HCT116 (cell line): ENCODE data around the gene CD44. TPM values are rescaled to one million over a fixed set of nuclear protein-coding genes. Genes with fewer than 3 reads are reported as not detected.

Source experiments
- ATAC-seq: fragments of 200-7000 bp; cut with Tn5 transposase; 2 replicates; pipeline ENCODE4 v1.9.1; 2020; ENCODE audit warnings: mild to moderate bottlenecking, moderate library complexity
- BruUV-seq: library from RNA; stranded (reverse); fragments of 400-500 nt; replicated peaks from 2 replicates; lab custom pipeline; 2021; lab: Mats Ljungman, UMichigan
- CTCF ChIA-PET: fragments of 300-600 bp; sonication (Branson Sonifier 250); formaldehyde crosslinking; loops from one replicate; lab custom pipeline; 2021; ENCODE audit warnings: antibody characterized with exemption; lab: Charles Lee
- POLR2A ChIA-PET: fragments of 300-600, 350-600 bp; sonication (Branson Sonifier 250); formaldehyde crosslinking; loops from one replicate; lab custom pipeline; 2021; ENCODE audit warnings: antibody characterized with exemption; lab: Charles Lee
- RAD21 ChIA-PET, 2 experiments: fragments of 300-600 bp; sonication (Branson Sonifier 250); formaldehyde crosslinking; loops; one replicate each; lab custom pipeline; 2023; ENCODE audit warnings: low total read pairs in 2 of 2; ENCODE audit not compliant: uncharacterized antibody in 2 of 2, unreplicated experiment in 2 of 2, low non-redundant PET in 1 of 2; lab: Charles Lee
- DNase-seq: peaks from one replicate; pipeline ENCODE4 v3.0.0-alpha.2; 2010; ENCODE audit warnings: low read depth, low spot score
- H2AFZ ChIP-seq: fragments of 200-600 bp; shearing (Covaris generic), sonication (generic); 2 replicates; pipeline ENCODE4 v1.6.1; 2017; ENCODE audit warnings: low read depth, mixed run types, mixed read lengths, antibody characterized with exemption, low read length; ENCODE audit not compliant: poor library complexity, severe bottlenecking
- H3K27ac ChIP-seq: 2 replicates; pipeline ENCODE4 v1.5.1; 2012; ENCODE audit warnings: low read depth, low read length
- H3K27me3 ChIP-seq: fragments of 200-600 bp; sonication (generic); 2 replicates; pipeline ENCODE4 v1.6.1; 2016; ENCODE audit warnings: mixed run types, low read length, mixed read lengths; ENCODE audit not compliant: insufficient read depth
- H3K36me3 ChIP-seq, 2 experiments: fragments of 200-500 bp in 1 of 2; fragments of 200-600 bp in 1 of 2; sonication (Bioruptor generic) in 1 of 2; sonication (generic) in 1 of 2; 2 replicates each; pipeline versions ENCODE4 v1.5.1 to v1.6.1; 2014 to 2016; ENCODE audit warnings: low read length in 2 of 2, inconsistent platforms in 1 of 2, mixed read lengths in 1 of 2, mixed run types in 1 of 2; ENCODE audit not compliant: insufficient read depth in 2 of 2, control insufficient read depth in 1 of 2
- H3K4me1 ChIP-seq, 2 experiments: fragments of 200-600 bp in 1 of 2; sonication (generic) in 1 of 2; 2 replicates each; pipeline versions ENCODE4 v1.5.1 to v1.6.1; 2012 to 2017; ENCODE audit warnings: low read length in 2 of 2, inconsistent platforms in 1 of 2, mild to moderate bottlenecking in 1 of 2, mixed read lengths in 1 of 2, mixed run types in 1 of 2, moderate library complexity in 1 of 2; ENCODE audit not compliant: insufficient read depth in 2 of 2, control insufficient read depth in 1 of 2
- H3K4me2 ChIP-seq: fragments of 200-600 bp; sonication (generic); 2 replicates; pipeline ENCODE4 v1.6.1; 2017; ENCODE audit warnings: mixed run types, low read length, mixed read lengths
- H3K4me3 ChIP-seq, 2 experiments: fragments of 200-600 bp in 1 of 2; sonication (generic) in 1 of 2; replicated peaks in 1 of 2; 2 replicates each; pipeline ENCODE4 v1.5.1; 2011 to 2016; ENCODE audit warnings: low read length in 2 of 2, control low read depth in 1 of 2, low read depth in 1 of 2, mild to moderate bottlenecking in 1 of 2, mixed read lengths in 1 of 2, mixed run types in 1 of 2
- H3K79me2 ChIP-seq: fragments of 200-600 bp; sonication (generic); 2 replicates; pipeline ENCODE4 v1.6.1; 2017; ENCODE audit warnings: mild to moderate bottlenecking, mixed run types, low read length, moderate library complexity, mixed read lengths; ENCODE audit not compliant: insufficient read depth
- H3K9ac ChIP-seq: fragments of 200-600 bp; sonication (generic); 2 replicates; pipeline ENCODE4 v1.6.1; 2016; ENCODE audit warnings: low read length, mixed read lengths
- H3K9me2 ChIP-seq: fragments of 200-600 bp; sonication (generic), shearing (Covaris generic); 2 replicates; pipeline ENCODE4 v1.6.1; 2017; ENCODE audit warnings: mixed run types, mild to moderate bottlenecking, moderate library complexity; ENCODE audit not compliant: insufficient read depth
- H3K9me3 ChIP-seq, 2 experiments: fragments of 200-500 bp in 1 of 2; fragments of 200-600 bp in 1 of 2; sonication (Bioruptor generic) in 1 of 2; sonication (generic) in 1 of 2; 2 replicates each; pipeline ENCODE4 v1.6.1; 2014 to 2017; ENCODE audit warnings: low read length in 2 of 2, mixed read lengths in 2 of 2, inconsistent platforms in 1 of 2, low read depth in 1 of 2, mild to moderate bottlenecking in 1 of 2, mixed run types in 1 of 2, moderate library complexity in 1 of 2; ENCODE audit not compliant: control insufficient read depth in 1 of 2, insufficient read depth in 1 of 2
- H4K20me1 ChIP-seq: fragments of 200-600 bp; sonication (generic), shearing (Covaris generic); 2 replicates; pipeline ENCODE4 v1.6.1; 2017; ENCODE audit warnings: mixed run types, mild to moderate bottlenecking, moderate library complexity; ENCODE audit not compliant: insufficient read depth
- CBX3 ChIP-seq: IDR thresholded peaks from 2 replicates; pipeline ENCODE4 v1.6.1; 2012; ENCODE audit warnings: low read depth
- ELF1 ChIP-seq: IDR thresholded peaks from 2 replicates; pipeline ENCODE4 v1.6.1; 2012; ENCODE audit warnings: low read depth, borderline replicate concordance
- EZH2 ChIP-seq: fragments of 200-600 bp; sonication (generic); IDR thresholded peaks from 2 replicates; pipeline ENCODE4 v1.6.1; 2017; ENCODE audit warnings: antibody characterized with exemption, mixed run types
- EZH2phosphoT487 ChIP-seq: fragments of 200-600 bp; IDR thresholded peaks from 2 replicates; pipeline ENCODE4 v1.6.1; 2018; ENCODE audit warnings: antibody characterized with exemption, borderline replicate concordance
- FOSL1 ChIP-seq: IDR thresholded peaks from 2 replicates; pipeline ENCODE4 v1.6.1; 2012; ENCODE audit warnings: low read depth
- SIN3A ChIP-seq: IDR thresholded peaks from 2 replicates; pipeline ENCODE4 v1.6.1; 2012; ENCODE audit warnings: low read depth
- SP1 ChIP-seq: IDR thresholded peaks from 2 replicates; pipeline ENCODE4 v1.6.1; 2012; ENCODE audit warnings: low read depth
- TCF7L2 ChIP-seq: IDR thresholded peaks from 2 replicates; pipeline ENCODE4 v1.7.0; 2011; ENCODE audit warnings: borderline replicate concordance, inconsistent platforms; ENCODE audit not compliant: insufficient read depth, insufficient read length; ENCODE audit errors: extremely low read depth
- YY1 ChIP-seq: IDR thresholded peaks from 2 replicates; pipeline ENCODE4 v1.6.1; 2011; ENCODE audit warnings: low read length, low read depth, moderate library complexity, mild to moderate bottlenecking; ENCODE audit not compliant: insufficient replicate concordance; ENCODE audit errors: extremely low read depth
- ZNF274 ChIP-seq: fragments of 200-500 bp; sonication (Bioruptor generic); IDR thresholded peaks from 2 replicates; pipeline ENCODE4 v1.6.1; 2014; ENCODE audit warnings: mild to moderate bottlenecking, low read depth, low read length, inconsistent platforms
- intact Hi-C: fragments of 100-400 bp; cut with micrococcal nuclease; formaldehyde crosslinking; loops from 2 replicates; pipeline ENCODE4 v1.10.0; 2022
- total RNA-seq: library from RNA; stranded (reverse); gene quantifications from one replicate; pipeline ENCODE4 v1.2.1, GENCODE V29; 2021; ENCODE audit not compliant: unreplicated experiment
- TF ChIP-seq, protein P1 (sequence below): IDR thresholded peaks from 2 replicates; pipeline ENCODE4 v1.6.1; 2012
- TF ChIP-seq, protein P2 (sequence below): IDR thresholded peaks from 2 replicates; pipeline ENCODE4 v1.6.1; 2011; ENCODE audit warnings: mild to moderate bottlenecking, low read length, moderate library complexity; ENCODE audit not compliant: insufficient replicate concordance; ENCODE audit errors: extremely low read depth

The CD44 gene
- total RNA-seq, 1 experiment from 2014 or later: 742 TPM

DNA sequence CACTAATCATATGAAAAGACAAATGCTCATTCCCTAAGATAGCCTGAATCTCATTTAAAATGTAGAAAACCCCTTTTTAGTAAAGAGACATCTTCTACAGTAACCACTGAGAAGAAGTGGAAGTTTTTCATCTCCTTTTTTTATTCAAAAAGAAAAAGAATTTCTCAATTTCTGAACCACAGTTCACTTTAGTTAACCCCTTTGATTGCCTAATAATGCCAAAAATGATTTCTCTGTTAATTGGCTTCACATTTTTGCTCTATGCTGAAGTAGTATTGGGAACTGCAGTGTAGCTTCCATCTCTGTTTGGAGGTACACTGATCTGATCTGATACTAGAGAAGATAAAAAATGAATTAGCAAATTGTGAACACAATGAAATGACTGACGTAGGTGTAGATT lies 58.3 kb downstream of the CD44 start:
- H3K27me3 ChIP-seq: no peaks in the 10 kb centered on the region
- no peak overlapping the region for H3K4me2 ChIP-seq
- no peaks in the 10 kb centered on the region for H3K9me2 ChIP-seq
- DNase-seq: no peak
- POLR2A ChIA-PET: no interaction called here
- no peaks in the 10 kb centered on the region for H3K4me1 ChIP-seq
- H3K27ac ChIP-seq: no peak overlapping the region
- no peak for TF ChIP-seq ELF1
- no peak for TF ChIP-seq YY1
- TF ChIP-seq ZNF274: no peak
- no peak for TF ChIP-seq SIN3A
- no peak for TF ChIP-seq TCF7L2
- TF ChIP-seq EZH2: no peak
- TF ChIP-seq, protein P1, sequence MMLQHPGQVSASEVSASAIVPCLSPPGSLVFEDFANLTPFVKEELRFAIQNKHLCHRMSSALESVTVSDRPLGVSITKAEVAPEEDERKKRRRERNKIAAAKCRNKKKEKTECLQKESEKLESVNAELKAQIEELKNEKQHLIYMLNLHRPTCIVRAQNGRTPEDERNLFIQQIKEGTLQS: no peak
- TF ChIP-seq CBX3: no peak
- TF ChIP-seq SP1: no peak
- TF ChIP-seq, protein P2, sequence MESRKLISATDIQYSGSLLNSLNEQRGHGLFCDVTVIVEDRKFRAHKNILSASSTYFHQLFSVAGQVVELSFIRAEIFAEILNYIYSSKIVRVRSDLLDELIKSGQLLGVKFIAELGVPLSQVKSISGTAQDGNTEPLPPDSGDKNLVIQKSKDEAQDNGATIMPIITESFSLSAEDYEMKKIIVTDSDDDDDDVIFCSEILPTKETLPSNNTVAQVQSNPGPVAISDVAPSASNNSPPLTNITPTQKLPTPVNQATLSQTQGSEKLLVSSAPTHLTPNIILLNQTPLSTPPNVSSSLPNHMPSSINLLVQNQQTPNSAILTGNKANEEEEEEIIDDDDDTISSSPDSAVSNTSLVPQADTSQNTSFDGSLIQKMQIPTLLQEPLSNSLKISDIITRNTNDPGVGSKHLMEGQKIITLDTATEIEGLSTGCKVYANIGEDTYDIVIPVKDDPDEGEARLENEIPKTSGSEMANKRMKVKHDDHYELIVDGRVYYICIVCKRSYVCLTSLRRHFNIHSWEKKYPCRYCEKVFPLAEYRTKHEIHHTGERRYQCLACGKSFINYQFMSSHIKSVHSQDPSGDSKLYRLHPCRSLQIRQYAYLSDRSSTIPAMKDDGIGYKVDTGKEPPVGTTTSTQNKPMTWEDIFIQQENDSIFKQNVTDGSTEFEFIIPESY: no peak
- TF ChIP-seq FOSL1: no peak
- TF ChIP-seq EZH2phosphoT487: no peak
- TF ChIP-seq, all 23 proteins: peak for 0
- peaks cover 83% of the 10 kb centered on the region for H3K79me2 ChIP-seq
- H2AFZ ChIP-seq: no peak overlapping the region
- BruUV-seq: no TSS peak
- H3K9ac ChIP-seq: no peak overlapping the region
- intact Hi-C loops: no loop called here
- RAD21 ChIA-PET: no interaction called here
- H3K4me3 ChIP-seq: no peak overlapping the region
- CTCF ChIA-PET: no interaction called here
- H3K36me3 ChIP-seq: peaks cover 74 to 81% of the 10 kb centered on the region in 2 experiments
- 0 out of 2 replicates have a peak, but pooled peaks cover 11% of the 10 kb centered on the region for H4K20me1 ChIP-seq
- no peak for ATAC-seq
- H3K9me3 ChIP-seq: no peaks in the 10 kb centered on the region
